Kidney (tissue), 14 donors: ENCODE measurements around the gene MAJIN. TPM values are rescaled to one million over a fixed set of nuclear protein-coding genes. Genes with fewer than 3 reads are reported as not detected.
A peak's percentile ranks its signal among the peaks of the same experiment; 100 is the strongest.

Source experiments
- DNase-seq, 5 donors: peaks; one replicate each; pipeline ENCODE4 v3.0.0-alpha.2; 2013 to 2020
- FAIRE-seq: peaks from 2 replicates; lab custom pipeline; 2012; peaks lifted over from hg19 to GRCh38; lab: Jason Lieb, UNC
- H3K27ac ChIP-seq, 2 donors: one replicate each; pipeline ENCODE4 v1.7.0; 2013; ENCODE audit warnings: low read depth in 2 of 2, low read length in 2 of 2, inconsistent platforms in 1 of 2
- H3K27me3 ChIP-seq: one replicate; pipeline ENCODE4 v1.7.1; 2013; ENCODE audit warnings: low read length, inconsistent platforms; ENCODE audit not compliant: control insufficient read depth, insufficient read depth
- H3K36me3 ChIP-seq, 3 donors: one replicate each; pipeline versions ENCODE4 v1.7.0 to v1.7.1; 2013; ENCODE audit warnings: low read length in 3 of 3, control low read depth in 1 of 3, inconsistent platforms in 1 of 3; ENCODE audit not compliant: insufficient read depth in 3 of 3, control insufficient read depth in 2 of 3
- H3K4me1 ChIP-seq, 3 donors: one replicate each; pipeline versions ENCODE4 v1.7.0 to v1.7.1; 2013; ENCODE audit warnings: low read length in 3 of 3, inconsistent platforms in 1 of 3, low read depth in 1 of 3; ENCODE audit not compliant: control insufficient read depth in 2 of 3, insufficient read depth in 2 of 3
- H3K4me3 ChIP-seq, 3 donors: one replicate each; pipeline versions ENCODE4 v1.7.0 to v1.8.1; 2013; ENCODE audit warnings: low read length in 3 of 3, control low read depth in 1 of 3, inconsistent platforms in 1 of 3
- H3K9ac ChIP-seq, 3 donors: one replicate each; pipeline versions ENCODE4 v1.7.0 to v1.7.1; 2013; ENCODE audit warnings: low read length in 3 of 3, control low read depth in 1 of 3, inconsistent platforms in 1 of 3
- H3K9me3 ChIP-seq, 3 donors: one replicate each; pipeline versions ENCODE4 v1.7.0 to v1.7.1; 2013; ENCODE audit warnings: low read length in 3 of 3, control low read depth in 1 of 3, inconsistent platforms in 1 of 3; ENCODE audit not compliant: control insufficient read depth in 2 of 3, insufficient read depth in 1 of 3
- CTCF ChIP-seq: IDR thresholded peaks from 3 replicates; pipeline ENCODE4 v1.5.1; 2012; ENCODE audit warnings: mild to moderate bottlenecking, moderate library complexity, borderline replicate concordance; ENCODE audit not compliant: insufficient read depth; ENCODE audit errors: extremely low read depth
- intact Hi-C: fragments of 100-400 bp; cut with DNase I; formaldehyde crosslinking; loops from one replicate; pipeline ENCODE4 v1.11.1; 2022
- polyA plus RNA-seq: library from polyadenylated mRNA; stranded (reverse); fragments of 350-450 nt; fragmentation: Illumina TruSeq; extraction: RNeasy Lipid Tissue Mini Kit (QIAGEN cat#74804); gene quantifications from one replicate; pipeline ENCODE4 v1.2.3, GENCODE V29; 2014; ENCODE audit warnings: low read depth, low replicate concordance; ENCODE audit not compliant: insufficient read depth
- total RNA-seq: library from RNA; stranded (reverse); fragmentation: NEBNext Ultra II Directional; extraction: Animal tissue kit (Norgen Biotek cat#: 25700); gene quantifications from one replicate; pipeline ENCODE4 v1.2.1, GENCODE V29; 2021
- donor health status: control.
- donor health status: control.
- donor health status: control.
- donor health status: control.
- donor health status: control.
- donor health status: DM: yes; HTN: yes; CAD: no.
- donor health status: Normal renal cell carcinoma (clear cell type).

MAJIN gene
- total and polyA plus RNA-seq, 2 donors from 2014 or later, result 0.80 TPM; not detected in 1

- intact Hi-C loops, result no loop called here
- H3K9ac ChIP-seq, result no peak overlapping the region
- no peak overlapping the region for H3K27ac ChIP-seq
- TF ChIP-seq CTCF, result no peak
- H3K9me3 ChIP-seq, result no peaks in the 10 kb centered on the region
- DNase-seq, result peak in 1 of 5 donors; percentile 61
- H3K27me3 ChIP-seq, result no peaks in the 10 kb centered on the region
- H3K36me3 ChIP-seq, result peaks cover 2 to 19% (median 8%) of the 10 kb centered on the region in 3 donors
- FAIRE-seq, result no peak
- no peak overlapping the region for H3K4me3 ChIP-seq
- no peaks in the 10 kb centered on the region for H3K4me1 ChIP-seq
These were observed 71.6 kb downstream of the MAJIN start for GRCh38 chr11:64900263-64900678.

GRCh38 chr11:64898541-64898940, 73.4 kb downstream of the MAJIN start:
- DNase-seq (no peak), FAIRE-seq (no peak)
- Histone ChIP-seq H3K9me3 (no peaks in the 10 kb centered on the region), H3K36me3 (peaks cover 0 to 13% (median 7%) of the 10 kb centered on the region in 3 donors), H3K4me1 (peaks cover 0 to 7% (median 3%) of the 10 kb centered on the region in 3 donors), H3K27ac (no peak overlapping the region), H3K4me3 (no peak overlapping the region), H3K27me3 (no peaks in the 10 kb centered on the region), H3K9ac (no peak overlapping the region)
- intact Hi-C loops, result no loop called here
- no peak for TF ChIP-seq CTCF

- no peaks in the 10 kb centered on the region for H3K9me3 ChIP-seq
- peaks cover 0 to 12% (median 7%) of the 10 kb centered on the region in 3 donors for H3K36me3 ChIP-seq
- intact Hi-C loops, result no loop called here
- no peak overlapping the region for H3K9ac ChIP-seq
- H3K4me1 ChIP-seq, result peaks cover 0 to 10% (median 3%) of the 10 kb centered on the region in 3 donors
- H3K27me3 ChIP-seq, result no peaks in the 10 kb centered on the region
- FAIRE-seq, result no peak
- DNase-seq, result no peak
- H3K27ac ChIP-seq, result no peak overlapping the region
- no peak overlapping the region for H3K4me3 ChIP-seq
- no peak for TF ChIP-seq CTCF
These were observed 73.8 kb downstream of the MAJIN start for GRCh38 chr11:64898076-64898445.

- no peak overlapping the region for H3K4me3 ChIP-seq
- H3K36me3 ChIP-seq, result peaks cover 0 to 9% (median 5%) of the 10 kb centered on the region in 3 donors
- H3K9me3 ChIP-seq, result no peaks in the 10 kb centered on the region
- H3K4me1 ChIP-seq, result peaks cover 0 to 12% (median 3%) of the 10 kb centered on the region in 3 donors
- TF ChIP-seq CTCF, result no peak
- H3K27ac ChIP-seq, result no peak overlapping the region
- no peaks in the 10 kb centered on the region for H3K27me3 ChIP-seq
- intact Hi-C loops, result no loop called here
- DNase-seq (peak in 1 of 5 donors; percentile 65), FAIRE-seq (no peak)
- no peak overlapping the region for H3K9ac ChIP-seq
These were observed 74.4 kb downstream of the MAJIN start for GRCh38 chr11:64897381-64898075.
